GM12891 (cell line): Measurements from ENCODE around the gene CKAP5.

Experiments
- PAX5 ChIP-seq: IDR thresholded peaks from 2 replicates; pipeline ENCODE4 v1.6.1; 2011; ENCODE audit warnings: low read length, moderate library complexity, mild to moderate bottlenecking; ENCODE audit not compliant: insufficient read depth, severe bottlenecking
- POLR2A ChIP-seq: IDR thresholded peaks from 2 replicates; pipeline ENCODE4 v1.6.1; 2011; ENCODE audit warnings: low read depth, low read length, control low read depth
- POLR2AphosphoS5 ChIP-seq: IDR thresholded peaks from 2 replicates; pipeline ENCODE4 v1.6.1; 2011; ENCODE audit warnings: low read depth, low read length, control low read depth
- TAF1 ChIP-seq: IDR thresholded peaks from 2 replicates; pipeline ENCODE4 v1.6.1; 2011; ENCODE audit warnings: low read depth, low read length, control low read depth

- no peak for TF ChIP-seq POLR2A
- TF ChIP-seq TAF1 = no peak
- no peak for TF ChIP-seq POLR2AphosphoS5
- TF ChIP-seq PAX5 = no peak
Measured at GRCh38 chr11:46894961-46895360, 48.9 kb upstream of the CKAP5 start.
